ENCODE data around the gene ABCD3. TPM values are rescaled to one million over a fixed set of nuclear protein-coding genes. Genes with fewer than 3 reads are reported as not detected.

Gene ABCD3
- total RNA-seq, 1 experiment from 2014 or later = 93.4 TPM

GRCh38 chr1:94501426-94501825 is 83.2 kb downstream of the ABCD3 start:
- no peak overlapping the region for H3K4me3 Mint-ChIP-seq (ENCODE audit: unreplicated experiment)
- DNase-seq = no peak
- Histone ChIP-seq H3K36me3 (ENCODE audit: control insufficient read depth, insufficient read depth, low read length) (no peaks in the 10 kb centered on the region), H3K27me3 (replicated peaks; ENCODE audit: control insufficient read depth, insufficient read depth, low read length) (no peaks in the 10 kb centered on the region), H3K9me3 (no peaks in the 10 kb centered on the region), H3K4me1 (no peaks in the 10 kb centered on the region), H3K4me3 (ENCODE audit: low read depth, low read length) (no peak overlapping the region)
- peaks cover 17% of the 10 kb centered on the region for H3K4me1 Mint-ChIP-seq (ENCODE audit: low read depth, unreplicated experiment)
- TF ChIP-seq CTCF (IDR thresholded peaks at IDR 0.05; ENCODE audit: insufficient read depth in 1 of 2, low read depth in 1 of 2, low read length in 1 of 2, severe bottlenecking in 1 of 2, unreplicated experiment in 1 of 2) = no peak
- no peaks in the 10 kb centered on the region for H3K9me3 Mint-ChIP-seq (ENCODE audit: unreplicated experiment)
- intact Hi-C loops (cut with micrococcal nuclease; ENCODE audit: unreplicated experiment) = no loop called here
- H3K27me3 Mint-ChIP-seq (ENCODE audit: insufficient read depth, unreplicated experiment) = no peaks in the 10 kb centered on the region
- no peak overlapping the region for H3K27ac Mint-ChIP-seq (ENCODE audit: unreplicated experiment)
- BruUV-seq (replicated peaks) = no TSS peak
- ChIA-PET CTCF (no interaction called here), POLR2A (no interaction called here)
- peaks cover 72% of the 10 kb centered on the region for H3K36me3 Mint-ChIP-seq (ENCODE audit: insufficient read depth, unreplicated experiment)

- Mint-ChIP-seq H3K9me3 (ENCODE audit: unreplicated experiment) (no peaks in the 10 kb centered on the region), H3K4me3 (ENCODE audit: unreplicated experiment) (no peak overlapping the region), H3K4me1 (ENCODE audit: low read depth, unreplicated experiment) (peaks cover 17% of the 10 kb centered on the region), H3K27ac (ENCODE audit: unreplicated experiment) (no peak overlapping the region), H3K27me3 (ENCODE audit: insufficient read depth, unreplicated experiment) (no peaks in the 10 kb centered on the region), H3K36me3 (ENCODE audit: insufficient read depth, unreplicated experiment) (peaks cover 73% of the 10 kb centered on the region)
- ChIA-PET POLR2A (no interaction called here), CTCF (no interaction called here)
- DNase-seq = no peak
- Histone ChIP-seq H3K9me3 (no peaks in the 10 kb centered on the region), H3K4me1 (no peaks in the 10 kb centered on the region), H3K36me3 (ENCODE audit: control insufficient read depth, insufficient read depth, low read length) (no peaks in the 10 kb centered on the region), H3K4me3 (ENCODE audit: low read depth, low read length) (no peak overlapping the region), H3K27me3 (replicated peaks; ENCODE audit: control insufficient read depth, insufficient read depth, low read length) (no peaks in the 10 kb centered on the region)
- intact Hi-C loops (cut with micrococcal nuclease; ENCODE audit: unreplicated experiment) = no loop called here
- TF ChIP-seq CTCF (IDR thresholded peaks at IDR 0.05; ENCODE audit: insufficient read depth in 1 of 2, low read depth in 1 of 2, low read length in 1 of 2, severe bottlenecking in 1 of 2, unreplicated experiment in 1 of 2) = no peak
- BruUV-seq (replicated peaks) = no TSS peak
Observed at GRCh38 chr1:94501935-94502334, 83.7 kb downstream of the ABCD3 start.

GRCh38 chr1:94503153-94503552 is 85.0 kb downstream of the ABCD3 start:
- H3K4me3 Mint-ChIP-seq (ENCODE audit: unreplicated experiment) = no peak overlapping the region
- intact Hi-C loops (cut with micrococcal nuclease; ENCODE audit: unreplicated experiment) = no loop called here
- no peak overlapping the region for H3K27ac Mint-ChIP-seq (ENCODE audit: unreplicated experiment)
- H3K36me3 Mint-ChIP-seq (ENCODE audit: insufficient read depth, unreplicated experiment) = peaks cover 73% of the 10 kb centered on the region
- CTCF ChIA-PET = no interaction called here
- no peak for DNase-seq
- no TSS peak for BruUV-seq (replicated peaks)
- no peaks in the 10 kb centered on the region for H3K4me1 ChIP-seq
- no peaks in the 10 kb centered on the region for H3K27me3 Mint-ChIP-seq (ENCODE audit: insufficient read depth, unreplicated experiment)
- no peaks in the 10 kb centered on the region for H3K9me3 Mint-ChIP-seq (ENCODE audit: unreplicated experiment)
- POLR2A ChIA-PET = no interaction called here
- H3K4me1 Mint-ChIP-seq (ENCODE audit: low read depth, unreplicated experiment) = peaks cover 17% of the 10 kb centered on the region
- H3K4me3 ChIP-seq (ENCODE audit: low read depth, low read length) = no peak overlapping the region
- TF ChIP-seq CTCF (IDR thresholded peaks at IDR 0.05; ENCODE audit: insufficient read depth in 1 of 2, low read depth in 1 of 2, low read length in 1 of 2, severe bottlenecking in 1 of 2, unreplicated experiment in 1 of 2) = no peak
- H3K36me3 ChIP-seq (ENCODE audit: control insufficient read depth, insufficient read depth, low read length) = no peaks in the 10 kb centered on the region
- no peaks in the 10 kb centered on the region for H3K9me3 ChIP-seq
- no peaks in the 10 kb centered on the region for H3K27me3 ChIP-seq (replicated peaks; ENCODE audit: control insufficient read depth, insufficient read depth, low read length)

All from Caco-2 (cell line).